ENCODE measurements around the gene HYI.
"Not testable (repeated sequence)": the region's sequence is repeated elsewhere in the genome, so short reads cannot be mapped to it uniquely, and the experiment has no call there.

HYI gene

GRCh38 chr1:43464681-43465504 is 11.2 kb upstream of the HYI start:
- DNase-seq (ENCODE audit: insufficient read length, low spot score) (no peak), FAIRE-seq (no peak)
- TF ChIP-seq, protein P1, sequence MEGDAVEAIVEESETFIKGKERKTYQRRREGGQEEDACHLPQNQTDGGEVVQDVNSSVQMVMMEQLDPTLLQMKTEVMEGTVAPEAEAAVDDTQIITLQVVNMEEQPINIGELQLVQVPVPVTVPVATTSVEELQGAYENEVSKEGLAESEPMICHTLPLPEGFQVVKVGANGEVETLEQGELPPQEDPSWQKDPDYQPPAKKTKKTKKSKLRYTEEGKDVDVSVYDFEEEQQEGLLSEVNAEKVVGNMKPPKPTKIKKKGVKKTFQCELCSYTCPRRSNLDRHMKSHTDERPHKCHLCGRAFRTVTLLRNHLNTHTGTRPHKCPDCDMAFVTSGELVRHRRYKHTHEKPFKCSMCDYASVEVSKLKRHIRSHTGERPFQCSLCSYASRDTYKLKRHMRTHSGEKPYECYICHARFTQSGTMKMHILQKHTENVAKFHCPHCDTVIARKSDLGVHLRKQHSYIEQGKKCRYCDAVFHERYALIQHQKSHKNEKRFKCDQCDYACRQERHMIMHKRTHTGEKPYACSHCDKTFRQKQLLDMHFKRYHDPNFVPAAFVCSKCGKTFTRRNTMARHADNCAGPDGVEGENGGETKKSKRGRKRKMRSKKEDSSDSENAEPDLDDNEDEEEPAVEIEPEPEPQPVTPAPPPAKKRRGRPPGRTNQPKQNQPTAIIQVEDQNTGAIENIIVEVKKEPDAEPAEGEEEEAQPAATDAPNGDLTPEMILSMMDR (IDR thresholded peaks at IDR 0.05; ENCODE audit: insufficient read depth, missing control alignments), result no peak

DNA sequence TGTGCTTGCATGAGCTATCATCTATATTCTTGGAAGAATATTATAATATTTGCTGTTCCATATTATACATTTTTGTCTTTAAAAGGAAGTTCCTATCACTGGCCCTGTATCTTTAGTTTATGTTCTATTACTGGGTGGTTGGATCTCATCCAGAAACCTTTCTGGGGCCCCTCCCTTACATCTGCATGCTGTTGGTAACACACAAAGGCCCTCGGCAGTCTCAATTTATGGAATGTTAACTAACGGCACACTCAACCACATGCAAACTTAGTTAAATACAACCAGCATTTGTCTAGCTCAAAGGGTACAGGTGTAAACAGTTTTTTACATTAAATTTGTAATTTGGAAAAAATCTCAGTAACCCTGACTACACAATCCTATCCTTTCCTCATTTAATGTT is 9.7 kb upstream of the HYI start:
- TF ChIP-seq, protein P1 (IDR thresholded peaks at IDR 0.05; ENCODE audit: insufficient read depth, missing control alignments), result no peak
- FAIRE-seq (no peak), DNase-seq (ENCODE audit: insufficient read length, low spot score) (no peak)

- DNase-seq (ENCODE audit: insufficient read length, low spot score) (no peak), FAIRE-seq (no peak)
- TF ChIP-seq, protein P1 (IDR thresholded peaks at IDR 0.05; ENCODE audit: insufficient read depth, missing control alignments), result no peak
These were observed 7.4 kb upstream of the HYI start for GRCh38 chr1:43460988-43461693.

DNA sequence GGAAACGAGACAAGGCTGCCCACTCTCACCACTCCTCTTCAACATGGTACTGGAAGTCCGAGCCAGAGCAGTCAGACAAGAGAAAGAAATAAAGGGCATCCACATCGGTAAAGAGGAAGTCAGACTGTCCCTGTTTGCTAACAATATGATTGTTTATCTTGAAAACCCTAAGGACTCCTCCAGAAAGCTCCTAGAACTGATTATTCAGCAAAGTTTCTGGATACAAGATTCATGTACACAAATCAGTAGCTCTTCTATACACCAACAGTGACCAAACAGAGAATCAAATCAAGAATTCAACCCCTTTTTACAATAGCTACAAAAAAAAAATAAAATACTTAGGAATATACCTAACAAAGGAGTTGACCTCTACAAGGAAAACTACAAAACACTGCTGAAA is 4.6 kb upstream of the HYI start:
- DNase-seq (ENCODE audit: insufficient read length, low spot score); FAIRE-seq: not testable (repeated sequence)

GRCh38 chr1:43455213-43455889 is 1.6 kb upstream of the HYI start:
- FAIRE-seq (no peak), DNase-seq (ENCODE audit: insufficient read length, low spot score) (no peak)
- TF ChIP-seq, protein P1 (IDR thresholded peaks at IDR 0.05; ENCODE audit: insufficient read depth, missing control alignments), result no peak

DNA sequence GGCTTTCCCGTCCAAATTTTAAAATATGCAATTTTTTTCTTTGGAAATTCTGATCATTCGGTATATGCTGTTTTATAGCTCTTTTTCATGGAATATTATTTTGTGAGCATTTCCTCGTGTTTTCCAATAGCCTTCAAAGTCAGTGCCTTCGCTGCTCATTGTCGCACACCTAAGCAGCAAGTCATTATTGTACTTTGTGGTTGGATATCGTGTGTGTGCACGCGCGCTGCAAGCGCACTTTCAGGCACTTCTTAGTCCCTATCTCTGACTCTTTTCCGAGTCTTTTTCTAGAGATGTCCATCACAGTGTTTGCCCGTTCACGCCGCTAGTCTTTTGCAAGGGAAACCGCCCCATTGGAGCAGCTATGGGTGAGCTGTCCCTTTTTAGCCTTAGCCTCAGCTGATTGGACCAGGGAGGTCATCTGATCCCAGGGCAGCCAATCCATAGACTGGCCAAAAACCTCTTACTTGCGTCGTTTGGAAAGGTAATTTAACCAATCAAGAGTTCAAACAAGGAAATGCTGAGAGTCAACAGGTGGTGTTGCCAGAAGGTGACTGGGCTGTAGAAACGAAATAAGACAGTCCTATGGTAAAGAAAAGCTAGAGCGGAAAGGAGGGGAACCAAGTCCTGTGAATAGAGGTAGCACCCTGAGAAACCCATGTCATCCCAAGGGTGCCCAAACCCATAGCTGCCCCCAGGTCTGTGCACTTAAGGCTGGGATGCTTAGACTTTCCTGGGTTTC is 710 bp upstream of the HYI start:
- no peak for FAIRE-seq
- TF ChIP-seq, protein P1 (IDR thresholded peaks at IDR 0.05; ENCODE audit: insufficient read depth, missing control alignments), result no peak
- no peak for DNase-seq (ENCODE audit: insufficient read length, low spot score)
